ENCODE measurements around the gene PCNX2.
"Not testable (repeated sequence)": the region's sequence is repeated elsewhere in the genome, so short reads cannot be mapped to it uniquely, and the experiment has no call there.

PCNX2 gene

DNA sequence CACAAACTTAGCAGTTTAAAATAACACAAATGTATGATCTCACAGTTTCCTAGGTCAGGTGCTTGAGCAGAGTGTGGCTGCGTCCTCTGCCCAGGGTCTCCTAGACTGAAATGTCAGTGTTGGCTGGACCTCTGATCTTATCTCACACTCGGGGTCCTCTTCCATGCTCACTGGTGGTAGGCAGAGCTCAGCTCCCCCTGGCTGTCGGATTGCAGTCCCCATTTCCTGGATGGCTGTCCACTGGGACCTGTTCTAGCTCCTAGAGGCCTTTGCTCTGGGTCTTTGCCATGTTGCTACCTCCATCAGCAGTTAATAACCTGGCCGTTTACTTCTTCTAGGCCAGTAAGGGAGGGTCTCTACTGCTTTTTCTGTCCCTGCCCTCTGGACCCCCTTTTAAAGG, 107.5 kb downstream of the PCNX2 start:
- H3K4me3 ChIP-seq (ENCODE audit: low read depth, low read length): no peak overlapping the region
- DNase-seq (ENCODE audit: low read depth): no peak

DNA sequence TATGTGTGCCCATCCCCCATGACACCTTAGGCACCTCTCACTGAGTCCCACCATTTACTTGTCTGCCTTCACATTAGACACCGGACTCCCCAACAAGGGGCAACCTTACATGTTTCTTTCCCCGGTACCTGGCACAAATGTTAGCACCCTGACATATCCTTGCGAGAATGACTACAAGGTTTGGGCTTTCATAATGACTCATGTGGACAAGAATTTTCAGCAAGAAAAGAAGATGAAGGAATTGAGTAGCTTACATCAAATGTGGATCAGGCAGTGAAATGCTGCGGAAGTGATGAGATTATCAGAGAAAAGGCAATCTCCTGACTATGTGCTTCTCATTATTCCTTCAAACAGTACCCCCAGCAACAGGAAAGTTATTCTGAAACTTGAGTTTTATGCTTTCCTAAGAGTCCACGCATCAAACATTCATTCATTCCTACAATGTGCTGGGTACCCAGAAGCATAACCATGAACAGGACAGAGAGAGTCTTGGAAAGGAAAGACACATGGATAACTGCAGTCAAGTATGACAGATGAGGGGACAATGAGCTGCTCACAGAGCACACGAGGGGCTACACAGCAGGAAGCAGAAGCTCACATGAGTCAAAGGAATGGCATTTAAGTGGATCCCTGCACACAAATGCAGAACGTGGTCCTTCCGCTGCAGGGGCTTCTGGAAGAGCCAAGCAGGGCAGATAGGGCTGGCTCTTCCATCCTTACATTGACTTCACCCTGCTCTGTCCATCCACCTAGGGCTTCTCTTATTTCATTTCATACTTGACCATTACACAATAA, 112.1 kb downstream of the PCNX2 start:
- no peak overlapping the region for H3K4me3 ChIP-seq (ENCODE audit: low read depth, low read length)
- DNase-seq (ENCODE audit: low read depth): peak; percentile 8

- no peak overlapping the region for H3K4me3 ChIP-seq (ENCODE audit: low read depth, low read length)
- no peak for DNase-seq (ENCODE audit: low read depth)
These were observed 112.9 kb downstream of the PCNX2 start for GRCh38 chr1:233182587-233182986.

DNA sequence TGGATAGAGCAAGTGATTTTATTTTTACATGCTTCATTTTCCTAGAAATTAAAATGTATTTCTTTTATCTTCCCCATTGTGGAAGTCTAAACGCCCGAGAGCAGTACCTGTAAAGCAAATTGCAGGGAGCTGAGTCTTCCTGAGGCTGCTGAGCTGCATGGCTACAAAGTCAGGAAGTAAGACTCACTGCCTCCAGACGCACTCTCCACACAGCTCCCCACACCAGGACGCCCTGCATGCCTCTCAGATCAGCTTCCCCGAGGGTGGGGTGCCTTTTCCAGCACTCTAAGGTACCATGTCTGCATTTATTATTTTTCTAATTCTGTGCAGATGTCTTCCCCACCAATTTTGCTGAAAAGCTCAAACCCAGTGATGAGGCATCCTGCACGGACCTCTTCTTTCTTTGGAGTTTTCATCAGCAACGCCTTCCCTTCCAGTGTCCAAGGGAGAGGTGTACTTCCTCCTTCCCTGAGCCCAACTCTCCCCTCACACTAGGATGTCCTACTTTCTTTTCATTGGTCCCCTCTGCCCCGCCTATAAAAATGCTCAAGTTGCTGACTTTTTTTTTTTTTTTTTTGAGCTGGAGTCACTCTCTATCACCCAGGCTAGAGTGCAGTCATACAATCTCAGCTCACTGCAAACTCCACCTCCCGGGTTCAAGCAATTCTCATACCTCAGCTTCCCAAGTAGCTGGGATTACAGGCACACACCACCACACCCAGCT, 114.7 kb downstream of the PCNX2 start:
- DNase-seq (ENCODE audit: low read depth): no peak
- H3K4me3 ChIP-seq (ENCODE audit: low read depth, low read length): no peak overlapping the region

GRCh38 chr1:233179638-233180037, 115.9 kb downstream of the PCNX2 start:
- H3K4me3 ChIP-seq (ENCODE audit: low read depth, low read length): not testable (repeated sequence)
- peak; percentile 17 for DNase-seq (ENCODE audit: low read depth)

GRCh38 chr1:233172201-233172600, 123.3 kb downstream of the PCNX2 start:
- DNase-seq (ENCODE audit: low read depth): no peak
- H3K4me3 ChIP-seq (ENCODE audit: low read depth, low read length): no peak overlapping the region

GRCh38 chr1:233170741-233171140, 124.8 kb downstream of the PCNX2 start:
- no peak for DNase-seq (ENCODE audit: low read depth)
- no peak overlapping the region for H3K4me3 ChIP-seq (ENCODE audit: low read depth, low read length)

DNA sequence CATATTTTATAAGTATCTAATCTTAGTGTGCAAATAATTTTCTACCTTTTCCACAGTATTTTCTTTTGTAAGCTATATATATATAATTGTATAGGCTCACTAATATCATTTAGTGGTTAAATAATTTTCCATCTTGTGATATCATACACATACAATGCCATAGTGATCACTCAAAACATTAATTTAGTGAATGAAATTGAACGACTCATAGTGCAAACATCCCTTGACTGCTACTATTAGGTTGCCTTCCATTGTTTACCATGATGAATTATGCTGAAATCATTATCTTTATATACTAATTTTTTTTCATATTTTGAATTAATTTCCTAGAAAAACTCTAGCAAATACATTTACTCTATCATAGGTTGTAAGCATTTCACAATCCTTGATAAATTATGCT, 127.1 kb downstream of the PCNX2 start:
- no peak for DNase-seq (ENCODE audit: low read depth)
- H3K4me3 ChIP-seq (ENCODE audit: low read depth, low read length): no peak overlapping the region

- no peak overlapping the region for H3K4me3 ChIP-seq (ENCODE audit: low read depth, low read length)
- no peak for DNase-seq (ENCODE audit: low read depth)
These were observed 128.6 kb downstream of the PCNX2 start for GRCh38 chr1:233166896-233167295.

GRCh38 chr1:233163696-233164095, 131.8 kb downstream of the PCNX2 start:
- H3K4me3 ChIP-seq (ENCODE audit: low read depth, low read length): no peak overlapping the region
- DNase-seq (ENCODE audit: low read depth): no peak

- no peak overlapping the region for H3K4me3 ChIP-seq (ENCODE audit: low read depth, low read length)
- no peak for DNase-seq (ENCODE audit: low read depth)
These were observed 137.2 kb downstream of the PCNX2 start for GRCh38 chr1:233158322-233158721.

DNA sequence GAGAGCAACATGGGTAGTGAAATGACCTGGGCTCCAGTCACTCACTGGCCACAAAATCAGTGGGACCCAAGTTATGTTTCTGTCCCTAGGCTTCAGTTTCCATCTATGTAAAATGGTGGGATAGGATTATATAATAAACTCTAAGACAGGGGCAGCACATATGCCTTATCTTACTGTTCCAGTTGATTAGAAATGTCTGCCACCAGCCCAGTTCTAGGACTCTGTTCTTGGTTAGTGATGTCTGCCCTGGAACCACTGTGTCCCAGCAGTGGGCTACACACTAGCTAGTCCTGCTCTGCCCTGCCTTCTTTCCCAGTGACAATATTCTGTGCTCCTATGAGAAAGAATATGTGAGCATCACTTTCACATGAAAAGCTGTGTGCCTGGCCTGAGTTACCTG, 138.3 kb downstream of the PCNX2 start:
- no peak for DNase-seq (ENCODE audit: low read depth)
- H3K4me3 ChIP-seq (ENCODE audit: low read depth, low read length): no peak overlapping the region

DNA sequence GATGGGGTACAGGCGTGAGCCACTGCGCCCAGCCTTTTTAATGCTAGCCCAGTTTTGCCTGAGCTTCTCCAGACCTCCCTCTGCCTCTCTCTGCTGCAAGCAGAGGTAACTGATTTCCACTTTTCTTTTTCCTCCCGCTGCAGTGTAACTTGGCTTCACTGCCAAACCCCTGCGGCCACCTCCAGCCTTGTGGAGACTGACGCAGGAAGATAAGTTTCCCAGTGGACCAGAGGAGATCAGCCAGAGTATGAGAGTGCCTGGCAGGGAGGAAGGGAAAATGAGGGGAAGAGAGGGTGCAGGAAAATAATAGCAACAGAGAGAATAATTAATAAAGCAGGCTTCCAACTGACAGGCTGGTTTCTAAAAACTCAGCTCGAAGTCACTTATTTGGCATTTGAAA, 143.7 kb downstream of the PCNX2 start:
- DNase-seq (ENCODE audit: low read depth): no peak
- H3K4me3 ChIP-seq (ENCODE audit: low read depth, low read length): no peak overlapping the region

GRCh38 chr1:233144434-233144833, 151.1 kb downstream of the PCNX2 start:
- no peak overlapping the region for H3K4me3 ChIP-seq (ENCODE audit: low read depth, low read length)
- no peak for DNase-seq (ENCODE audit: low read depth)

GRCh38 chr1:233143241-233143640, 152.3 kb downstream of the PCNX2 start:
- DNase-seq (ENCODE audit: low read depth): peak; percentile 24
- H3K4me3 ChIP-seq (ENCODE audit: low read depth, low read length): no peak overlapping the region

DNA sequence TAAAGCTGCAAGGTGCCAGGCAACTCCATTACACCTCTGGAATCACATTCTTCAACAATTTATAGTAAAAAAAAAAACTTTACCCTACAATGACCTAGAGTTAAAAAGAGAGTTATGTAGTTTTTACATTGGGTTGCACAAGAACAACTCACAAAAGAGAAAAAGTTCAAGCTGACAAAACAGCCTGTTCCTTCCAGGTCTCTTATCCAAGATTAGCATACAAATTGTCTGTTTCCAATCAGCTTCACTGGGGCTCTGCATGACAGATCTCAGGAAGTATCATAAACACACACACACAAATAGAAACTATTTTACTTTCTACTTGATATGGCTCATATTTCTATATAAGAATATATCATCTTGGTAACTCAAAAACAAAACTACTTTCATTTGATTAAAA, 154.6 kb downstream of the PCNX2 start:
- DNase-seq (ENCODE audit: low read depth): no peak
- no peak overlapping the region for H3K4me3 ChIP-seq (ENCODE audit: low read depth, low read length)

GRCh38 chr1:233140499-233140898, 155.0 kb downstream of the PCNX2 start:
- no peak for DNase-seq (ENCODE audit: low read depth)
- no peak overlapping the region for H3K4me3 ChIP-seq (ENCODE audit: low read depth, low read length)

GRCh38 chr1:233138788-233139585, 156.5 kb downstream of the PCNX2 start:
- no peak overlapping the region for H3K4me3 ChIP-seq (ENCODE audit: low read depth, low read length)

DNA sequence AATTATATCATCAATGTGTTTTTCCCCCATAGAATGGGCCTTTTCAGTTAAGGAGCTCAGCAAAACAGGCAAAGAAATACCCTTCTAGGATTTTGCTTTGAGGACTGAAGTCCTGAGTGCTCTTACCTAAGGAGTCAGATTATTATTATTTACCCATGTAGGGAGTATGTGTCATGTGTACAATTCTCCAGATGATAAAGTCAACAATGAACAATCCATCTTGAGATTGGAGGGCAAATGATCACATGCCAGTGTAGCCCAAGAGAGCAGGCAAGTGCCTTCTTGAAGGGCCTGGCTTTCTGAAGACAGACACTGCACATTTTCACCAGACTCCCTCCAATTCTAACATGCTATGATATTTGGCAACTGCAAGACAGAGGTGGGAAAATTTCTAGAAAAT, 159.7 kb downstream of the PCNX2 start:
- H3K4me3 ChIP-seq (ENCODE audit: low read depth, low read length): no peak overlapping the region
- no peak for DNase-seq (ENCODE audit: low read depth)

More at GRCh38 chr1:233138788-233139585, 156.5 kb downstream of the PCNX2 start:
- DNase-seq (ENCODE audit: low read depth): no peak

DNA sequence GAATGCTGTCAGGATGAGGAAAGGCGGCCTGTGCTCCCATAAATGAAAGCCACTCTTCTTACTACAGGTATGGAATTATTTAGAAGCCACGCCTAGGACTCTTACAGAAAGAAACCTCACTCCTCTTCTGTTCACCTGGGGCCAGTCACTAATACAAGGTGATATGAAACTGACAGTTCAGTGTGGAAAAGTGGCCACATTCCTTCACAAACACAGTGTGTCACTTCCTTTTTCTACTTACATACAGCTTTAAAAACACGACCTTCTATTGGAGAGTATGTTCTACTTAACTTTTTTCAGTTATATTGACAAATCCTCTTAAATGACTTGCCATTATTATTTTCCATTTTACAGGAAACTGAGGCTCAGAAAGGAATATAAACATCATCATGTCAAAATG, 163.1 kb downstream of the PCNX2 start:
- no peak overlapping the region for H3K4me3 ChIP-seq (ENCODE audit: low read depth, low read length)

More for the DNA sequence above, 163.1 kb downstream of the PCNX2 start:
- no peak for DNase-seq (ENCODE audit: low read depth)
